ENCODE measurements around the gene SBSN. TPM values are rescaled to one million over a fixed set of nuclear protein-coding genes. Genes with fewer than 3 reads are reported as not detected.

The SBSN gene
- total RNA-seq, 2 experiments from 2014 or later: not detected

DNA sequence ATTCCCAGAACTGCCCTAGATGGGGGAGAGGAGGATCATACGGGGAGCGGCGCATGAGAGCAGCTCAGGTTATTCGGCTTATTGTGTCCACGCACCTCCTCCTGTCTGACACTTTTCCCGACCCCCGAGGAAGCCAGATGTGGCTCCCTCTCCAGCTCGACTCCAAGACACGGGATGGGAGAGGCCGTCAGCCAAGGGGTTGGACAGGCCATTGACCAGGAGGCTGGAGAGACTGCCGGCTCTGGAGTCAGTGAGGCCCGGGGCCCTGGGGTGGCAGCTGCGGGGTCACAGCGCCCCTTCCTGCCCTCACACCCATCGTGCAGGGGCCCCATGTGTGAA lies 17.5 kb downstream of the SBSN start:
- H3K4me1 ChIP-seq (ENCODE audit: insufficient read depth, low read length, poor library complexity, severe bottlenecking): no peaks in the 10 kb centered on the region
- no peaks in the 10 kb centered on the region for H3K36me3 ChIP-seq (ENCODE audit: insufficient read depth, low read length)
- H3K27ac ChIP-seq (ENCODE audit: low read depth, low read length, poor library complexity, severe bottlenecking): no peak overlapping the region
- CTCF ChIA-PET (ENCODE audit: unreplicated experiment): no interaction called here
- no peak overlapping the region for H3K4me3 ChIP-seq (ENCODE audit: low read depth, low read length, poor library complexity, severe bottlenecking)
- BruUV-seq (replicated peaks): no TSS peak
- no peak overlapping the region for H3K4me2 ChIP-seq (ENCODE audit: low read length)
- no peaks in the 10 kb centered on the region for H3K79me2 ChIP-seq (ENCODE audit: insufficient read depth, low read depth, low read length)
- intact Hi-C loops (cut with micrococcal nuclease; ENCODE audit: unreplicated experiment): loop anchor here (2.0 kb wide), 1 partner anchor 82 kb away; no protein-coding TSS in a partner anchor
- H3K9me2 ChIP-seq (ENCODE audit: insufficient read depth, low read length): no peaks in the 10 kb centered on the region
- DNase-seq (ENCODE audit: low spot score): no peak
- no peaks in the 10 kb centered on the region for H4K20me1 ChIP-seq (ENCODE audit: insufficient read depth, low read length)
- no peak for TF ChIP-seq EZH2phosphoT487 (IDR thresholded peaks at IDR 0.05; ENCODE audit: borderline replicate concordance, low read depth, low read length)
- TF ChIP-seq, protein P1, sequence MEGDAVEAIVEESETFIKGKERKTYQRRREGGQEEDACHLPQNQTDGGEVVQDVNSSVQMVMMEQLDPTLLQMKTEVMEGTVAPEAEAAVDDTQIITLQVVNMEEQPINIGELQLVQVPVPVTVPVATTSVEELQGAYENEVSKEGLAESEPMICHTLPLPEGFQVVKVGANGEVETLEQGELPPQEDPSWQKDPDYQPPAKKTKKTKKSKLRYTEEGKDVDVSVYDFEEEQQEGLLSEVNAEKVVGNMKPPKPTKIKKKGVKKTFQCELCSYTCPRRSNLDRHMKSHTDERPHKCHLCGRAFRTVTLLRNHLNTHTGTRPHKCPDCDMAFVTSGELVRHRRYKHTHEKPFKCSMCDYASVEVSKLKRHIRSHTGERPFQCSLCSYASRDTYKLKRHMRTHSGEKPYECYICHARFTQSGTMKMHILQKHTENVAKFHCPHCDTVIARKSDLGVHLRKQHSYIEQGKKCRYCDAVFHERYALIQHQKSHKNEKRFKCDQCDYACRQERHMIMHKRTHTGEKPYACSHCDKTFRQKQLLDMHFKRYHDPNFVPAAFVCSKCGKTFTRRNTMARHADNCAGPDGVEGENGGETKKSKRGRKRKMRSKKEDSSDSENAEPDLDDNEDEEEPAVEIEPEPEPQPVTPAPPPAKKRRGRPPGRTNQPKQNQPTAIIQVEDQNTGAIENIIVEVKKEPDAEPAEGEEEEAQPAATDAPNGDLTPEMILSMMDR (conservative IDR thresholded peaks at IDR 0.05; ENCODE audit: low read length): 0 out of 2 replicates have a peak, but pooled peaks have one; percentile 2
- no peaks in the 10 kb centered on the region for H3K9me3 ChIP-seq (ENCODE audit: low read length)
- POLR2A ChIA-PET: no interaction called here
- no peak overlapping the region for H2AFZ ChIP-seq (ENCODE audit: low read length)

DNA sequence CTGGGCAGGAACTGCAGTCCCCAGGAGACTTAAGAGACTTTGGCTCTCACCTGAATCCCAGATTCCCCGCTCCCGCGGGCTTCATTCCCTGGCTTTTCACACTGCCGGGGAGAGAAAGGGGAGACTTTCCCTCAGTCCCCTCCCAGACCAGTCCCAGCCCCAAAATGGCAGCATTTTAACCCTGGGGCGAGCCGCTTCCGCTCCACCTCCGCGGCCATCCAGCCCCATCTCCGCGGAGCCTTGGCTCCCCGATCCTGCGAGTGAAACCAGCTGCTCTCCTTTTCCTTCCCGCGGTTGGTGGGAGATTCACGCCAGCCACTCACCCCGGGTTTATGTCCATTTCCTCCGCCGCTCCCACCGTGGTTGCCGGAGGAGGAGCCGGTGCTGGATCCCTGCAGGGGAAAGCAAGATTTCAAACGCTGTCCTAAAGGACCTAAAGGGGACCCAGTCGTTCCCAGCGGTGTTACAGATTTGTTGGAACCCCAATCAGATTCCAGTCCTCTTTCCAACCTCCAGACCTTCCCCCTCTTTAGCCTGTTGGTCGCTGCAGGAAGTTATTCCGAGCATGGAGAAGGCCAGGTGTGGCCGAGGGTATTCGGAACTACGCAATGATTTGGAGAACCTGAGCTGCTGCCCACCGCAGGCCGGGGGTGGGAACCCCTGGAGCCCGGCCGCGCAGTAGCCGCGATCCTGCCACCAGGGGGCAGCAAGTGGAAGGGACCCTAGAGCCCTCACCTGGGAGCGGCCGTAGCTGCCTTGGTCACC lies 18.1 kb downstream of the SBSN start:
- Histone ChIP-seq H3K27ac (ENCODE audit: low read depth, low read length, poor library complexity, severe bottlenecking) (no peak overlapping the region), H4K20me1 (ENCODE audit: insufficient read depth, low read length) (no peaks in the 10 kb centered on the region), H3K36me3 (ENCODE audit: insufficient read depth, low read length) (no peaks in the 10 kb centered on the region), H2AFZ (ENCODE audit: low read length) (no peak overlapping the region), H3K4me2 (ENCODE audit: low read length) (no peak overlapping the region), H3K4me1 (ENCODE audit: insufficient read depth, low read length, poor library complexity, severe bottlenecking) (no peaks in the 10 kb centered on the region), H3K9me3 (ENCODE audit: low read length) (no peaks in the 10 kb centered on the region), H3K79me2 (ENCODE audit: insufficient read depth, low read depth, low read length) (no peaks in the 10 kb centered on the region), H3K4me3 (ENCODE audit: low read depth, low read length, poor library complexity, severe bottlenecking) (no peak overlapping the region), H3K9me2 (ENCODE audit: insufficient read depth, low read length) (no peaks in the 10 kb centered on the region)
- POLR2A ChIA-PET: no interaction called here
- no TSS peak for BruUV-seq (replicated peaks)
- CTCF ChIA-PET (ENCODE audit: unreplicated experiment): no interaction called here
- TF ChIP-seq, protein P1 (conservative IDR thresholded peaks at IDR 0.05; ENCODE audit: low read length): peak; percentile 92
- no peak for TF ChIP-seq EZH2phosphoT487 (IDR thresholded peaks at IDR 0.05; ENCODE audit: borderline replicate concordance, low read depth, low read length)
- intact Hi-C loops (cut with micrococcal nuclease; ENCODE audit: unreplicated experiment): loop anchor here (2.0 kb wide), 1 partner anchor 83 kb away; no protein-coding TSS in a partner anchor
- peak; percentile 68 for DNase-seq (ENCODE audit: low spot score)

DNA sequence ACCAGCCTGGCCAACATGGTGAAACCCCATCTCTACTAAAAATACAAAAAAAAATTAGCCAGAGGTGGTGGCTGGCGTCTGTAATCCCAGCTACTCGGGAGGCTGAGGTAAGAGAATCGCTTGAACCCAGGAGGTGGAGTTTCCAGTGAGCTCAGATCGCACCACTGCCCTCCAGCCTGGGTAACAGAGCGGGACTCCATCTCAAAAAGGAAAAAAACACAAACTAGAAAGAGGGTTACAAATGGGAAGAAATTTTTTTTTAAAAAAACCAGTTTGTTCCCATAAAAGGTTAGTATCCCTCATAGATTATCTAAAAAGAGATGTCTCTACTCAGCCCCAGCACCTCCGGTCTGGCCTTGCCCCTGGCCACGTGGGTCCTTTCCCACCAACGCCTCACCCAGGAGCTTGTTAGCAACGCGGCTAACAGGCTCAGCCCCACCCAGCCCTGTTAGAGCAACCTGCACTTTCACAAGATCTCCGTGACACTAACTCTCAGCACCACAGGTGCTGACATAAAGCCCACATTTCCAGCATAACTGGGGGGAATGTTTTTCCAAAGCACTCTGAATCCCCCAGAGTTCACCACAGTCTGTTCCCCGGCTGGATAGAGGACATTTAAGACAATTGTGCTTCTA lies 19.0 kb downstream of the SBSN start:
- TF ChIP-seq, protein P1 (conservative IDR thresholded peaks at IDR 0.05; ENCODE audit: low read length): no peak
- TF ChIP-seq EZH2phosphoT487 (IDR thresholded peaks at IDR 0.05; ENCODE audit: borderline replicate concordance, low read depth, low read length): no peak
- no peak overlapping the region for H2AFZ ChIP-seq (ENCODE audit: low read length)
- BruUV-seq (replicated peaks): no TSS peak
- H3K36me3 ChIP-seq (ENCODE audit: insufficient read depth, low read length): no peaks in the 10 kb centered on the region
- no peaks in the 10 kb centered on the region for H3K4me1 ChIP-seq (ENCODE audit: insufficient read depth, low read length, poor library complexity, severe bottlenecking)
- H3K27ac ChIP-seq (ENCODE audit: low read depth, low read length, poor library complexity, severe bottlenecking): no peak overlapping the region
- H3K4me3 ChIP-seq (ENCODE audit: low read depth, low read length, poor library complexity, severe bottlenecking): no peak overlapping the region
- ChIA-PET CTCF (ENCODE audit: unreplicated experiment) (no interaction called here), POLR2A (no interaction called here)
- H3K9me3 ChIP-seq (ENCODE audit: low read length): no peaks in the 10 kb centered on the region
- intact Hi-C loops (cut with micrococcal nuclease; ENCODE audit: unreplicated experiment): no loop called here
- no peak overlapping the region for H3K4me2 ChIP-seq (ENCODE audit: low read length)
- H3K79me2 ChIP-seq (ENCODE audit: insufficient read depth, low read depth, low read length): no peaks in the 10 kb centered on the region
- DNase-seq (ENCODE audit: low spot score): no peak
- no peaks in the 10 kb centered on the region for H4K20me1 ChIP-seq (ENCODE audit: insufficient read depth, low read length)
- no peaks in the 10 kb centered on the region for H3K9me2 ChIP-seq (ENCODE audit: insufficient read depth, low read length)
